Hematopoietic multipotent progenitor cell treated with erythropoietin and hydrocortisone succinate and interleukin-3 and kit ligand, for 17 days (in vitro differentiated cells): ENCODE results near the gene ANGEL2.
"Not testable (repeated sequence)": the region's sequence is repeated elsewhere in the genome, so short reads cannot be mapped to it uniquely, and the experiment has no call there.

Experiments used
- DNase-seq: peaks from one replicate; pipeline ENCODE4 v3.0.0-alpha.2; 2015; ENCODE audit warnings: low spot score

Gene ANGEL2

DNA sequence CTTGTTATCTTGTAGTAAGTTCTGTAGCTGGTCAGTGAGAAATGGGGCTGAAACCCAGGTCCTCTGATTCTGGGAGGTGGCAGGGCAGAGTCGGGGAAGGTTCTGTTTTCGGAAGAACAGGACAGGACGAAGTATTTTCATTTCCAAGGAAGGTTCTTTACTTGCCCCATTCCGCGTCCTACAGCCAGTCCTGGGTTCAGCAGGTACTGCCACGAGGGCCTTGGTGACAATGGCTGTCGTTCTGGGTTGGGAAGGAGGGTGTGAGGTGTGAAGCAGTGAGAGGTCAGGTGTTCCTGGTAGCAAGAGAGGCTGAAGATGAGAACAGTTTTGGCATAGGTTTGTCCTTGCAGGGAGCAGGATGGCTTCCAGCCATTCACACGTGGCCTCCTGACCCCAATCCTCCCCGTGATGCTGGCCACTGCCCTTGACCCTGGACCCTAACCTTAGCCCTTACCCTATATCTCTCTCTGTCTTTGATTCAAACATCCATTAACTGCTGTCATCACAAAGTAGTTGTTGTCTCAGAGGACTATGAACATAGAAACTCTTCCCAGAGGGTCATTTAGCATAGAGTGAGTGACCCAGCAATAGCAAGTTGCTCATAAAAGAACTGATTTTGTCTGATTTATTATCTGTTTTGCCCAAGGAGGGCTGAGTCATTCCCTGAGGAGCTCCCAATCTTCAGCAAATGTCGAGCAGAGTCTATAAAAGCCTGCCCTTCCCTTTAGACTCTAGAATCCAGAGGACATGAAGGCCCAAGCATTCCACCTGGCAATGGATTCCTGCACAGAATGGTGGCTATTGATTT is 40.4 kb downstream of the ANGEL2 start:
- DNase-seq, result no peak

DNA sequence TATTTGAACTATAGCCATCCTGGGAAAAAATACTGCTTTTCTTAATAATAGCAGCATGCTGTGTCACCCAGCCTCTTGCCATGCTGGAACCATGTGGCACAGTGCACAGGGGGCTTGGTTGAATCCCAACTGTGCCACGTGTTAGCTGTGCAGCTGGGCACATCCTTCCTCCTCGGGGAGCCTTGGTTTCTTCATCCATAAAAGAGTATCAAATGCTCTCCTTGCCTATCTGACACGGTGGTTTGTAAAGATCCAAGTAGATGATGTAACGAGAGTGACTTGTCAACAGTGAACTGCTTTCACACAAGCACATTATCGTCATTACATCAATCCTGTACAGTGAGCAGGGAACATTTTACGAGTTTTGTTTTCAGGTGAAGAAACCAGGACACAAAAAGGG is 41.0 kb downstream of the ANGEL2 start:
- no peak for DNase-seq

DNA sequence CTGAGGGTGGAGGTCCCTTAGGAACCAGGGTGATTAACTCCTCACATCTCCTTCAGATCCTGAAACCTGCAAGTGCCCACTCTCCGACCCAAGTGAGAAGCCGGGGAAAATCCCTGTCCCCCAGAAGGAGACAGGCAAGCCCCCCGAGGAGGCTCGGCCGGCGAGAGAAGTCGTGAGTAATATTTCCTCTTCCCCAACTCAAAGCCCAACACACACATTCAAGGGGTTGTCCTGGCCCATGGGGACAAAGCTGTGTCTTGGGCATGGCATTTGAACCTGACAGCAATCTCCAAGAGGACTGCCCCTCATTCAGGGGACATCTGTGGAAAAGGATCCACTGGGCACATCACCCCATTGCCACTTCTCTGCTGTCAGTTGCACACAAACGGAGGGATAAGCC is 41.8 kb downstream of the ANGEL2 start:
- DNase-seq, result no peak

- no peak for DNase-seq
These were observed 42.2 kb downstream of the ANGEL2 start for GRCh38 chr1:212973426-212973825.

DNA sequence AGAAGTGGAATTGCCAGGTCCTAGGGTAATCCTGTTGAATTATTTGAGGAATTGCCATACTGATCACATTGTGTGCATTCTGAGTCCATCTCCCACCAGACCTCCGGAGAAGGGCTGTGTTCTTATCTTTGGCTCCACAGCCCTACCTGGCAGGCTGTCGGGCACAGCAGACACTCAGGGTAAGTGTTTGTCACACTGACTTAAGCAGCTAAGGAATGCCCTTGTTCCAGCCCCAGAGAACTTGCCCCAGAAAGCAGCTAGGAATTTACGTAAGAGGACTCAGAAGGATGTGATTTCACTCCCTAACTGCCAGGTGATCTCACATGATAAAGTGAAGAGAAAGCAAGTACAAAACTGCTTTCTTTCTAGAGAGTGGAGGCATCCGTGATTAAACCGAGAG is 44.4 kb downstream of the ANGEL2 start:
- DNase-seq, result no peak

DNA sequence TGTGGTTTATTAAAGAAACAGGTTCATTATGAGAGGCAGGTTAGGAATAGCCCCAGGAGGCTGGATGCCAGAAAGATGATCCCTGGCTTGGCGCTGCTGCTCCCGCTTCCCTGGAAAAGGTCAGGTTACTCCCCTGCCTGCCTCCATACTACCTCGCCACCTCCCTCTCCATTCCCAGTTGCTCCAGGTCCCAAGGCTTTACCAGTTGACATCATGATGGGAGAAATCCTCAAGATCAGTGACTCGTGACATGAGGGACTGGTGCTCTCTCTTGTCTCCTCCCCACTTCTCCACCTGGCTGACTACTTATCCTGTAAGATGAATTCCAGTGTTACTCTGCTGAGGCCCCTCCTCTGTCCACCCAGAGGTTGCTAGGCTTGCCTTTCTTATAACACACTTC is 45.6 kb downstream of the ANGEL2 start:
- DNase-seq, result no peak

- DNase-seq, result no peak
These were observed 47.3 kb downstream of the ANGEL2 start for GRCh38 chr1:212968368-212968863.

DNA sequence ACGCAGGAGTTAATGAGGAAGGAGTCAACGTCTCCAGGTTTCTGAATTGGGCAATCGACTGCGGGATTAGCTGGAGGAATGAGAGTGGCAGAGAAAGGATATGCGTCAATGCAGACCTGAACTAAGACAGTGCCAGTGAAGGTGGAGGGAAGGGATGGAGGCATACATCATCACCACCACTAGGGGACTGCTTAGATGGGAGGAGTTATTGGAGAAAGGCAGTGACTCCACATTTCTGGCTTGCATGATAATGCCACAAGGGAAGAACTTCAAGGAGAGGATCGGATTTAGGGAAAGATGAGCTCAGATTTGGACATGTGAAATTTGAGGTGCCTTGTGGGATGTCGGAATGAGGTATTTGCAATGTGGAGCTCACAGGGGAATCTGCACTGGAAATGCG is 47.9 kb downstream of the ANGEL2 start:
- DNase-seq, result no peak

GRCh38 chr1:212966616-212967015 is 49.1 kb downstream of the ANGEL2 start:
- DNase-seq, result no peak

- not testable (repeated sequence) for DNase-seq
These were observed 50.7 kb downstream of the ANGEL2 start for GRCh38 chr1:212964993-212965392.

DNA sequence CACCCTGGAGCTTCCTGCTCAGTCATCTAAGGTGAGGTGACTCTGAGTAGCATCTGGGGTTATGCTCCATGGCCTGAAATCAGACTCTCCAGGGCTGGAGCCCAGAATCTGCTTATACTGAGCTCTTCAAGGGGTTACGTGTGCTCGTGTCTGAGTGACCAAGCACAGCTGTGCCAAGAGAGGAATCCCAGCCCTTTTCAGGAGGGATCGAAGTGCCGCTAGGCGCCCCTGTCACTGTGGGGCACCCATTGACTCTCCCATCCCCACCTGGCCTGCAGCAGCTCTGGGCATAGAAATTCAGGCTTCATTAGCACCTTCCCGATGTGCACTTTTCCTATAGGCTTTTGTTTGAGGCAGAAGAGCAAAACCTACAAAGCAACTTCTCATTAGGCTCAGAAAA is 51.6 kb downstream of the ANGEL2 start:
- no peak for DNase-seq

DNA sequence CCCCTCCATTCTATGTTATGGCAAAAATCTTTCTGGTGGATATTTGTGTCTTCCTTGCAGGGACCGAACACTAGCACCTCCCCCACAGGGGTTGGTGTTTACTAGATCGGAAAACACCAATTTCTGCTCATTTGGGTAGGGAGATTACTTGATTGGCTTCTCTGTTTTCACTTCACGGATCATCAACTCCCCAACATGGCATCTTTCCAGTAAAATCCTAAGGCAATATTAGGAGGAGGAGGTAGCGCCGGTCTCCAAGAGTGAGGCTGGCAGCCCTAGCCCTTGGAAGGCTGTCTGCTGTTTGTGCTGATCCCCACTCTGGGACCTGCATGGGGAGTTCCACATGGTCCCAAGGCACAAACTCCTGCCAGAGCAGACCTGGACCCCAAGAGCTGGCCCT is 53.2 kb downstream of the ANGEL2 start:
- DNase-seq, result no peak

DNA sequence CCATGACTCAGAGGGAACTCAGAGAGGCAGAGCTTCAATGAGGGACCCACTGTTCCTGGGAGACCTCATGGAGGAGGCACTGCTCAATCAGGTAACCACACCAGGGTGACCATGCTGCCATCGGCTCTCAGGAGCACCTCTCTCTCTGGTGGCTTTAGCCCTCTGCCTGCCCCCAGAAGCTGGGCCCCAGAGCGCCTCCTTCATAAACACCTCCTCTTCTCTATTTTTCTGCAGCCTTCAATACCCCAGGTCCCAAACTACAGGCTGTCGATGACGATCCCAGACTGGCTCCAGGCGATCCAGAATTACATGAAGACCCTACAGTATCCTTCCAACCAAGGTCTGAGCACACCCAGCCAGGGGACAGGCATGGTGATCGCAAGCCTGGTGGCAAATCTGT is 54.7 kb downstream of the ANGEL2 start:
- no peak for DNase-seq

DNA sequence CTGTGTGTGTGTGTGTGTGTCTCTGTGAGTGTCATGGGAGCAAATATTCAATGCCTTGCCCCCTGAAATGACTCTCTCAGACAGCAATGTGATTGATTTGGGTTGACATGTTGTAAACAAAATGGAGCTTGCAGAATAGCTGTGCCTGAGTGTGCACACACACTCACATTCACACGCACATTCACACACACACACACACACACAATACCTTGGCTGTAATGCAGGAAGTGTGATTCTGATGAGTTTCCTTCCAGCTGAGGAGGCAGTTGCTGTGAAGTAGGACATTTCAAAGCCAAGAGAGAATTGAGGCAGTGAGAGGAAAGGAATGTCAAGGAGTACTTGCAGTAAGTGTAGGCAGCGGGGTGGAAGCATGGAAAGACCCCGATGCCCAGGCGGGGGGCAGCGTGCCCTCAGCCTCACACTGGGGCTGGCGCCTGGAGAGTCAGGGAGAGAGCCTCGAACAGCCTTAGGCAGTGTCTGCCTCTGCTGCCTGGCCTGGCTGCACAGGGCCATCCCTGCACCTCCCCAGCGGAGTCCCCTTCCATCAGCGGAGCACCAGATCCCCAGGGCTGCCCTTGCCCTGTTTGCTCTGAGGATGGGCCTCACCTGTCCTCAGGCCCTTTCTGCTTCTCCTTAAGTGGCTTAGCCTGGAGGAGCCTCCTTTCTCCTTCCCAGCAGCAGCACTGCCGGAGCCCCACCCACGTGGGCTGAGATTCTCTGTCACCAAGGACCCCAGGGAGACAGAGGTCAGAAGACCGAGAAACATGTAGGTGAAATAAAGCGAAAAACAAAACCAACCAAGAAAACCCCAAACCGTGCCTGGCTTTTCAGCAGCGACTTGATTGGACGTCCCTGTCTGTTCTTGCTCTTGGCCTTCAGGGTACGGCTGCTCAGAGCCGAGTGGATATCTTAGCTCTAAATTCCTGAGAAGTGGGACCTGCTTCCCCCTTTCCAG is 56.1 kb downstream of the ANGEL2 start:
- no peak for DNase-seq

DNA sequence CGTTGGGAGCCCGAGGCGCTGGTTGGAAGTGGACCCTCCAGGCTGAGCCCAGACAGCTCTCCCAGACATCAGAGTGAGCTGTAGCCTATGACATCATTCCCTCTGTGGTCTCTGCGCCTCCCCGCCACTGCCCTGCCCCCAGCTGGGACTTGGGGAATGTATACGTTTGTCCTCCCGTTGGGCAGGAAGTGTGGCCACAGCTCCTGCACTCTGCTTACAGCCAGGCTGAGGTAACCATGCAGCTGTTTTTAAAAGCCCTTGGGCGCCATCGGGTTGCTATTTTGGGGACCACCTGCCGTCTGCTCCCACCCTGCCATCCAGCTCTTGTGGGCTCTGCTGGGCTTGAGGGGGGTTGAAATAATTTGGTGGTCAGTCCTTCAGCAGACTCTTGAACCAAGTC is 57.5 kb downstream of the ANGEL2 start:
- no peak for DNase-seq

- no peak for DNase-seq
These were observed 58.1 kb downstream of the ANGEL2 start for GRCh38 chr1:212957546-212957945.

- no peak for DNase-seq
These were observed 59.6 kb downstream of the ANGEL2 start for GRCh38 chr1:212955961-212956620.

- DNase-seq, result no peak
These were observed 60.6 kb downstream of the ANGEL2 start for GRCh38 chr1:212955098-212955497.

DNA sequence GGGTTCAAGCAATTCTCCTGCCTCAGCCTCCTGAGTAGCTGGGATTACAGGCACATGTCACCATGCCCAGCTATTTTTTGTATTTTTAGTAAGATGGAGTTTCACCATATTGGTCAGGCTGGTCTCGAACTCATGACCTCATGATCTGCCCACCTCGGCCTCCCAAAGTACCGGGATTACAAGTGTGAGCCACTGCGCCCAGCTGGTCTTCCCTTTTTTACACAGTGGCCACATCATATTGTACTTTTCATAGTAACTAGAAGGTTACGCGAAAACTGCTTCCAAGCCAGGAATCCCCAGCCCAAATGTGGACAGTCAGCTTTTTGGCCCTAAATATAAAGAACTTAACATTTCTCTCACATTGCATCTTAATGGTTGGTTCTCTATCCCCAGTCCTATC is 61.2 kb downstream of the ANGEL2 start:
- no peak for DNase-seq

GRCh38 chr1:212953321-212953720 is 62.3 kb downstream of the ANGEL2 start:
- DNase-seq, result no peak

- no peak for DNase-seq
These were observed 63.1 kb downstream of the ANGEL2 start for GRCh38 chr1:212952641-212952976.

DNA sequence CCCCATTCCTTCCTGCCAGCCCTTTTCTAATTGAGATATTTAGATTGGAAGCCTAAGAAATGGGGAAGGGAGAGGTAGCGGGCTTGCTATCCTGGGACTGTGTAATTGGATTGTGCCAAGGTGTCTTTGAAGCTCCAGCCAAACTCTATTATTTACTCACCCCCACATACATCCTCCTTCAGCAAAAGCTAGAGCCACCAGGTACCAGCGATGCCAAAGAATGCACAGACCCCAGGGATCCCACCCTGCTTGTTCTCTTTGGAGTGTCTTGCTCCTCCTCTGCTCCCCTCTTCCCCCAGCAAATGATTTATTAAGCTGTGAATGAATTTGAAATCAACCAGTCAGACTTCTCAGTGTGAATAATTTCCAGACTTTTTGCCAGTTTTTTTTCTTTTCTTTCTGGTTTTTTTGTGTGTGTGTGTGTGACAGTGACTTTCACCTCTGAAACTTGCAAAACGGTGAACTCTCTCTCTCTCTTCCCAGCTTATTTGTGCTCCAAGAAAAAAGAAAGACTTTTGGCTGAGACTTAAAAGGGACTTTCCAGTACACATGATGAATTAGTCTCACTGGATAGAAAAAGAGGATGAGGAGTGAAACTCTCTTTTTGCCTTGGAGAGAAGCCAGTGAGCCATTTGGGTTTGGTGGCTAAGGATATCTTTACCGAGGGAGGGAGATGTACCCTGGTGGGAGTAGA is 63.6 kb downstream of the ANGEL2 start:
- DNase-seq, result no peak
